ENCODE data around the gene KRT9.
"Not testable (repeated sequence)": the region's sequence is repeated elsewhere in the genome, so short reads cannot be mapped to it uniquely, and the experiment has no call there.

Gene KRT9

DNA sequence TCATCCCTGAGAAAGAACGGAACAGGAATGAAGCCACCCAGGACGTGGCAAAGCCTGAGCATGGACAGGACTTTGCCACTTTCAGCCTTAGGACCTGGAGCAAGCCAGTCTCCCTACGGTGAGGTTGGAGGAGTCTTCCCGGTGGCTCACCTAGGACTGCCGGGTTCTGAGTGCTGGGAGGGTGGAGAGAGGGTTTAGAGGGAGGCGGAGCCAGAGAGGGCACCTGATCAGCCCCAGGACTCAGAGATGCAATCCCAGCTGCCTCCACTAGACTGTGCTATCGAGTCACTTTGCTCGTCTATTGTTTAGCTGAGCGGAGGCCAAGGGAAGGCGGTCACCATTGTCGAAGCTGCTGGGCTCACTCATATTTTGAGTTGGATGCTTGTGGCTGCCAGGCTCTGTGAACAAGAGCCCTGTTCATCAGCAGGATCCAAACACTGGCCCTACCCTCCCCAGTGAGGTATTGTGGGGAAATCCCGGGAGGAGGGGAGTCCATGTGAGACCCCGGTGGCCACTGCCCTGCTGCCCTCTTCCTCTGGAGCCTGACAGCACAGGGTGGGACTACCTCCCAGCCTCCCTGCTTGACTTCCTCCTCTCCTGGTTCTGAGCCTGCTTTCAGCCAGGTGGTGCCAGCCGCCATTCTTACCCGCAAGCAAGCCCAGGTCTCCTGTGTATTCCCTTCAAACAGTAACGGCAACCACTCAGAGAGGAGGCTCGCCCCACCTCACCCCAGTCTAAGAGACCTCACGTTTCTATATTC, 7.8 kb upstream of the KRT9 start:
- DNase-seq (ENCODE audit: low read depth in 2 of 2), result peak in 1 of 2 donors; percentile 12

DNA sequence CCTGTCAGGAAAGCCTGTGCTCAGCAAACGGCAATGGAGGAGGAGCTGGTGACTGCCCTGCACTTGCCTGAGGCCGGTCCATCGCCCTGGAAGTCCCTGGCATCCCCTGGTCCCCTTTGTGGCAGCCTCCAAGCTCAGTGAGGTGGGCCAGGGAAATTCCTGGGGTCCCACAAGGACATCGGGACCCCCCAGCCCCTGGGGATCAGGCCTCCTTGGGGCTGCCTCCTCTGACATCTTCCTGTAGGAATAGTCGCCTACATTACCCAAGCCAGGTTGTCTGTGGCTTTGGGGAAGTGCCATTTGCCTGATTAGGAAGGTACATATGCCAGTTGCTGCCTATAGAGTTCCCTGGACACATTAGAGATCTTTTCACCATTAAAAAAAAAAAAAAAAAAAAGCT, 7.1 kb upstream of the KRT9 start:
- no peak for DNase-seq (ENCODE audit: low read depth in 2 of 2)

DNA sequence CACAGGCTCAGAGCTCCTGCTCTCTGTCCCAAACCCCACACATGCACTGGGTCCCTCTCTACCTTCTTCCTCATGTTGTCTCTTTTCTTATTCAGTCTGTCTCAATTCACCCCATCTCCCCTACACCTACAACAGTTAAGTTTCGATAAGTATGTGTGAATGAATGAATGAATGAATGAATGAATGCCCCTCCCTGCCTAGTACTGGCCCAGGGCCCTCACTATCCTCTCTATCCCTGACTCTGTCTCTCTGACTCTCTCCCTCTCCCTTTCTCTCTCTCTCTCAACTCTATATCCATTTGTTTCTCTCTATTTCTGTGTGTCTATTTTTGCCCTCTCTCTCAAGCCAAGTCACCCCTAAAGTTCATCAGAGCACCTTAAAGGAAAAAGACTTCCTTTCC, 6.7 kb upstream of the KRT9 start:
- DNase-seq (ENCODE audit: low read depth in 2 of 2), result no peak

DNA sequence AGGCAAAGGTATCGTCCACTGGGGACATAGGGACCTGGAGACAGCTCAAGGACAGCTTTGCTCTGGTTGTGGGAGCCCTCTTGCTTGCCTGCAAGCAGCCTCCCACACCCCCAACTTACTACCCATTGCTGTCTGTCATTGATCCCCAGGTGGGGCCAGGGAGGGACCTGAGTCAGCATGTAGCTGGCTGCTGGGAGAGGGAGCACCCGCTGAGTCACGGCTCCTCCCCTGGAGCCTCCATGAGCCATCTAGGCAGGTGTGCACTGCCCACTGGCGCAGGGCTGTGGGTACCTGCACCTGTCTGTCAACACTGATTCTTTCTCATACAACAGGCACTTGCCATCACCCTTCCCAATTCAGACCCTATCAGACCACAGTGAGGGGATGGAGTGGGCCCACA, 4.9 kb upstream of the KRT9 start:
- not testable (repeated sequence) for DNase-seq (ENCODE audit: low read depth in 2 of 2)

DNA sequence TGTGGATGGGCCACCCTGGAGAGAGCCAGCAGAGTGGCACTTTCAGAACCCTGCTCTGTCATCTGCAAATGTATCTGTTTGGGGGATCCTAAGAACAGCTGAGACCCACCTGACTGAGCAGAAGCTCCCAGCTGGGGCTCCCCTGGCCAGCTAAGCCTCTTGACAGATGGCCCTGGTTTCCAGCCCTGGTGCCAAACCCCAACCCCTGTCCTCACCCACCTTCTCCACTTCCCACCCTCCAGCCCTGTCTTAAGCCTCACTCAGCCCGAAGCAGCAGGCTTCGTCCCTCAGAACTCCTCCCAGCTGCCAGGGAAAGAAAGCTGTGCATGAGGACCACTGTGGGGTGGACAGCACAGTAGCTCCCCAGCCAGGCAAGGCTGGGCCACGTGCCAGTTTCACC, 3.5 kb upstream of the KRT9 start:
- DNase-seq (ENCODE audit: low read depth in 2 of 2), result no peak

DNA sequence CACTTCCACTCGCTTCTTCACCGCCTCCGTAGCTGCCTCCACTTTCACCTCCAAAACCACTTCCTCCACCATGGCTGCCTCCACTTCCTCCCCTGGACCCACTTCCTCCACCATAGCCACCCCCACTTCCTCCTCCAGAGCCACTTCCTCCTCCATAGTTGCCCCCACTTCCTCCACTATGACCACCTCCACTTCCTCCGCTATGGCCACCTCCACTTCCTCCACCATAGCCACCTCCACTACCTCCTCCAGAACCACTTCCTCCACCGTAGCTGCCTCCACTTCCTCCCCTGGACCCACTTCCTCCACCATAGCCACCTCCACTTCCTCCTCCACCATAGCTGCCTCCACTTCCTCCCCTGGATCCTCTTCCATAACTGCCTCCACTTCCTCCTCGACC, 4.5 kb downstream of the KRT9 start:
- no peak for DNase-seq (ENCODE audit: low read depth in 2 of 2)

DNA sequence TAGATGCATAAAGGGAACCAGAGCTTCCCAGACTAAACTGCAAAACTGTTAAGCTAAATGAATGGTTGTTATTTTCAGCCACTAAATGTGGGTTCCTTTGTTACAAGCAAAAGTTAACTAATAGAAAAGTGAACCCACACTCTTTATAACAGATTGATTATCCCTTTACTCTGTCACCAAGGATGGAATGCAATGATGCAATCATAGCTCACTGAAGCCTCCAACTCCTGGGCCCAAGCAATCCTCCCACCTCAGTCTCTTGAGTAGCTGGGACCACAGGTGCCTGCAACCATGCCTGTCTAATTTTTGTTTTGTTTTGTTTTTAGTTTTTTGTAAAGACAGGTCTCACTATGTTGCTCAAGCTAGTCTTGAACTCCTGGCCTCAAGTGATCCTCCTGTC, 6.5 kb downstream of the KRT9 start:
- DNase-seq (ENCODE audit: low read depth in 2 of 2), result no peak

DNA sequence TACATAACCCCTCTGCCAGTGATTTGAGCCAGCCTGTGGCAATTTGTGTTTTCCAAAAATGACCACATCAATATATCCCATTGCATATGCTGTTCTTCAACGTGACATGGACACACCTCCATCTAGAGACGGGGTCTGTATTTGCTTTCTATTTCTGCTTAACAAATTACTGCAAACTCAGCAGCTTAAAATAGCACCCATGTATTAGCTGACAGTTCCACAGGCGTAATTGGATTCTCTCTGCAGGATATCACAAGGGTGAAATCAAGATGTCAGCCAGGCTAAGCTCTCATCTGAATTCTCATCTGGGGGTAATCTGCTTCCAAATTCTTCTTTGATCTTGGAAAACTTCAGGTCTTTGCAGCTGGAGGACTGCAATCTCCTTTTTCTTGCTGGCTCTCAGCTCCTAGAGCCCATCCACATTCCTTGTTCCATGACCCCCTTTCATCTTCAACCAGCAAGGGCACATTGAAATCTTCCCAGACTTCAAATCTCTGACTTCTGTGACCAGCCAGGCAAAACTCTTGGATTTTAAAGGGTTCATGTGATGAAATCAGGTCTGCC, 8.2 kb downstream of the KRT9 start:
- no peak for DNase-seq (ENCODE audit: low read depth in 2 of 2)

DNA sequence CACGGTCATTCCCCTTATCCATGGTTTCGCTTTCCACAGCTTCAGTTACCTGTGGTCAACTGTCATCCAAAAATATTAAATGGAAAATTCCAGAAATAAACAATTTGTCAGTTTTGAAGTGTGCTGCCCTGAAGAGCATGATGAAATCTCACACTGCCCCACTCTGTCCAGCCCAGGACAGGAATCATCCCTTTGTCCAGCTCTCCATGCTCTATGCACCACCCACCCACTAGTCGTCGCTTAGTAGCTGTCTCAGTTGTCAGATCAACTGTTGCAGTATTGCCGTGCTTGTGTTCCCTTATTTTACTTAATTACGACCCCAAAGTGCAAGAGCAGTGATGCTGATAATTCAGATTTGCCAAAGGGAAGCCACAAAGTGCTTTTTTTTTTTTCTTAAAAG, 10.3 kb downstream of the KRT9 start:
- DNase-seq (ENCODE audit: low read depth in 2 of 2), result no peak

DNA sequence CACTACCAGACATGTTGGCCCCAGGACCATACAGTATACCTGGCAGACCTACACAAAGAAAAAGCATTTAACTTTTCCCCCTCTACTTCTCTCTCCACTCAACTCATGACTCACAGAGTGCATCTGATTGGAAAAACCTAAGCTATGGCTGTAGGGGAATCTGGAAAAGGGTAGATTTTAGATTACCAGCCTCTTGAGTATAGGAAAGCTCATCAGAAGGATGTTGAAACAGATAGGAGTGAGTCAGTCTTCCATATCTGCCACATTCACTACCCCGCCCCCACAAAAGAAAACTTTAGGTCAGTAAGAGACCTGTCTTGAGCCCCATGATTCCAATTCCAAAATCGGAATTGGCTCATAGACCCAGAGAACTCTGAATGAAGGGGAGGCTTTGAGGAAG, 12.3 kb downstream of the KRT9 start:
- DNase-seq (ENCODE audit: low read depth in 2 of 2), result no peak

DNA sequence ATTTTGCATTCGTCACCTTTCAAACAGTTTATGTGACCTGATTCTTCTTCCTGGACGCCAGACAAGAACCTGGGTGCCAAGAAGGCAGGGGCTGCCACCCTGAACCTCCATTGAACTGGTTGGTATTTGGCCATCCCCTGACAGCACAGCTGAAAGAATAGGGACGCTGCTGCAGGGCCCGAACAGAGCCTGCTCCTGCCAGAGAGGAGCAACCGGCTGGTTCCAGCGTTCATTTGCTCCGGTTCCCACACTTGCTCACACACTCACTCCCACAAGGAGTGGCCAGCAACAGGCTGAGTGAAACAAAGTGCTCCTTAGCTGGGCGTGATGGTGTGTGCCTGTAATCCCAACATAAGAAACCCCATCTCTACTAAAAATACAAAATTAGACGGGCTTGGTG, 14.9 kb downstream of the KRT9 start:
- no peak for DNase-seq (ENCODE audit: low read depth in 2 of 2)

DNA sequence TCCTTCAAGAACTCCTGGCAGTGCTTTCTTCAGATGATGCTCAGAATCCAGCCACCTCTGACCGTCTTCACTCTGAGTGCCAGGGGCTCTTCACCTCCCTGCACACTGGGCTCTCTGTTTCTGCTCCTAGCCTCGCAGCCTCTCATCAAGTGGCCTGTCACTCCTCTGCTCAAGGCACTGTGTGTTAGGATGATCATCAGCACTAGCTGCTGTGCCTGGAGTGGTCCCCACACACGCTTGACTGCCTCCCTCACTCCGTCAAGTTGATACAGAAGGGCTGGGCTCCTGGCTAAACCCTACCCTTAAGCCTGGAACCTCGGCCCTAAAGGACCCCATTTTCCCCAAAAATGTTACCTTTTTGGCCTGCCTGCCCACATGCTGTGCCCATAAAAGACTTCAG, 15.6 kb downstream of the KRT9 start:
- DNase-seq (ENCODE audit: low read depth in 2 of 2), result no peak

DNA sequence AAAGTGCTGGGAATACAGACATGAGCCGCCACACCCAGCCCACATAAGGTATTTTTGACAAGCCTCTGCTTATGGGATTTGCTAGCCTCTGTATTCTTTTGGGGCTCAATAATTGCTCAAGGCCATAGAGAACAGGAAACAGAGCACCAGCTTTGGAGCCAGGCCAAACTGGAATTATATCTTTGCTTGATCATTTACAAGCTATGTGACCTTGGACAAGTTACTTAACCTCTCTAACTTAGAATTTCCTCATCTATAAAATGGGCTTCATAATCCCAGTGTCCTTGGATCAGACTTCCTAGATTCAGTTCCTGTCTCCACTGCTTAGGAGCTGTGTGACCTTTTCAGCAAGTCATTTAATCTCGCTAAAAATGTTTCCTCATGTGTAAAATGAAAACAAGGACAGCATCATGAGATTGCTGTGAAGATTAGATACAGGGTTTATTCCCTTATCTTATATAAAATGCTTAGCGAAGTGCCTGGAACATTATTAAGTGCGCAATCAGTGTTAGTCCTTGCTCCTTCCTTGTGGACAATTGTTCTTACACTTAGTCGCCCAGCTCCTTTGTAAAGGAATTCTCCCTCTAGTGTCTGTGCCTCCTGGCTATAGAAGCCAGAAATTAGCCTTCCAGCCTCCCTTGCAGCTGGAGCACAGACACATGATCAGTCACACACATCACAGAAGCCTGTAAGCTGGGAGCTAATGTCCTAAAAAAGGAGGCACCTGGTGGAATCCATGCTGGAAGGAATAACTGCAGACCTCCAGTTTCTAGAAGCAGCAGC, 16.6 kb downstream of the KRT9 start:
- no peak for DNase-seq (ENCODE audit: low read depth in 2 of 2)

DNA sequence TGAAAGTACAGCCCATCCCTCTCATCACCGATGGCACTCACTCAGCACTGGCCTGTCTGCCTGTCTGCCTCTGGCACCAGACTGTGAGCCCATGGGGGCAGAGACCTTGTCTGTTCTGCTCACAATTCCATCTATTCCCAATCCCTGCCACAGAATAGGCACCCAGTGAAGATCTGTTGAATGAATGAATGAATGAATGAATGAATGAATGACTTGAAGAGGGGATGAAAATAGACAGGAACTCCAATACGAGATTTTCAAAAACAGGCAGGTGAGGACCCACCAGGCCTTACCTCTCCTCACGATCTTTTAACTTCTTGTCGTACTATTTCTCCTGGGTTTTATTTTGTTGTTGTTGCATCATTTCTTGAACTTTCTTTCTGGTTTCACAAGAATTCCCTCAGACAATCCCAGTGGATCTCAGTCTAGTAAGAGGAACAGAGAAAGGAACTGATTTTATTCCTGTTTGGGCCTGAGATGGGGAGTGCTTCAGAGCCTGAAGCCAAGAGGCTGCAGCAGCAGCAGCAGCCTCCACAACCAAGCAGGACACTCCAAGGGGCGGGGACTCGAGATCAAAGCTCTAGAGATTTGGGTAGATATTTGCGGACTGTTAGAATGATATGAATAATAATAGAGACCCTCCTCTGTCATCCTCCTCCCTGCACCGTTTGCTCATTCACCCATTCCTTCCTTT, 17.7 kb downstream of the KRT9 start:
- DNase-seq (ENCODE audit: low read depth in 2 of 2), result no peak

DNA sequence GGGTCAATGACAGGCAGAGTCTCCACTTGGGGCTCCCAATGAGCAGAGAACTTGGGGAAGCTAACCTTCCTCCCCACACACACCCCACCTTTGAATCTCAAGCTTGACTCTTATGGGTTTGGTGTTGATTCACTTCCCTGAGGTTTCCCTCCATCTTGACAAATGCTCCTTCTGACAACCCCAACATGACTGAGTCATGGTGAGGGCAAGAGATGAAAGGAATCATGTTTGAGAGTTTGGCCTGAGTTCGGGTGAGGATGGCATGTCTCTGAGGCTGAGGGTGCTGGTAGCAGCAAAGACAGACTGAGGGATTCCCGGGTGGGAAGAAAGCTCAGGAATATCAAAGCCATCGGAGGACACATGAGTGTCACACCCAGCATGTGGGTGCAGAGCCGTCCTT, 18.7 kb downstream of the KRT9 start:
- no peak for DNase-seq (ENCODE audit: low read depth in 2 of 2)

DNA sequence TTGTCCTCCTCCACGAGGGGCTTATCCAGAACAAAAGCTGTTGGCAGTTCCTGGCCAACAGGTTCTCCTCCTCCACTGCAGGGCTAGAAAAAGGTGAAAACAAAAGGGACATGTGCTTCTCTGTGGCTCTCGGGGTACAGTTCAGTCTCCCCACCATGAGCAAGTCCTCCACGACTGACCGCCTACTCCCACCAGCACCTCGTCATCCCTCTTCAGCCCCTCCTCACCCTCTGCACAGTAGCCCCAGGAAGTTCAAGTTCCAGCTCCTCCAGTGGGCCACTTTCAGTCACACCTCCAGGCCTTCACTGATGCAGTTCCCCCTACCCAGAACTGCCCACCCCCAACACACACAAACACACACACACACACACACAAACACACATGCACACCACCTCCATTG, 19.4 kb downstream of the KRT9 start:
- no peak for DNase-seq (ENCODE audit: low read depth in 2 of 2)

DNA sequence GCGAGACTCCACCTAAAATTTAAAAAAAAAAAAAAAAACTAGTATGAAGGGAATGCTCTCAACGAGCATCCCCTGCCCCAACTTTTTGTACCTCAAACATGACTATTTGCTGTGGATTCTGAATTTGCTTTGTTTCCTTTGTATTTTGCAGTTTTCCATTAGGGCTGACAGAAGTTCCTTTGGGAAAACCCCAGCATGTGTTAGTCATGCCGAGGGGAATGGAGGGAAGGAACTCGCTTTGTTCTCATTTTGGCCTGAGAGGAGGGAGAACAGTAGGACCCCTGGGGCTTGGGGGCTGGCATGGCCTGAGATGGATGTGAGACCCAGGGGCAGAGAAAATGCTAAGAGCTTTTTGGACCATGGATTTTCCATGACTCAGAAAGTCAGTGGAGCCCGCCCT, 20.5 kb downstream of the KRT9 start:
- DNase-seq (ENCODE audit: low read depth in 2 of 2), result no peak

DNA sequence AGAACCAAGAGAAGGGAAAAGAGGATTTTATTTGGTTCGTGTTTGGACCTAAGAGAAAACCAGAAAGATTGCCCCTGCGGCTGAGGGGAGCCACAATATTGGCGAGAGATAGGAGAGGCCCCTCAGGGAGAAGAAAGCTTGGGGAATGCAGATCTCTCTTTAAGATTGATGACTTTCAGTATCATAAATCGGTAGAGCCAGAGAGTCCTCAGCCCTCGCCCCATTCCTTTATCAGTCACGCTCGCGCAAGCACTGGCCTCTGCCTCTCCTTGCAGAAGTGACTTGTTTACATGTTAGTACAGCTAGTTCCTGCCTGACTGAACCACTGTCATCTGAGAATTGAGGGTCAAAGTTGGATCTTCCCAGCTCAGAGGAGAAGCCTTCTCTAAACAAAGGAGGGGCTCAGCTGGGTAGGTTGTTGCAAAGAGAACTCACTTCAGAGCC, 22.2 kb downstream of the KRT9 start:
- DNase-seq (ENCODE audit: low read depth in 2 of 2), result no peak

DNA sequence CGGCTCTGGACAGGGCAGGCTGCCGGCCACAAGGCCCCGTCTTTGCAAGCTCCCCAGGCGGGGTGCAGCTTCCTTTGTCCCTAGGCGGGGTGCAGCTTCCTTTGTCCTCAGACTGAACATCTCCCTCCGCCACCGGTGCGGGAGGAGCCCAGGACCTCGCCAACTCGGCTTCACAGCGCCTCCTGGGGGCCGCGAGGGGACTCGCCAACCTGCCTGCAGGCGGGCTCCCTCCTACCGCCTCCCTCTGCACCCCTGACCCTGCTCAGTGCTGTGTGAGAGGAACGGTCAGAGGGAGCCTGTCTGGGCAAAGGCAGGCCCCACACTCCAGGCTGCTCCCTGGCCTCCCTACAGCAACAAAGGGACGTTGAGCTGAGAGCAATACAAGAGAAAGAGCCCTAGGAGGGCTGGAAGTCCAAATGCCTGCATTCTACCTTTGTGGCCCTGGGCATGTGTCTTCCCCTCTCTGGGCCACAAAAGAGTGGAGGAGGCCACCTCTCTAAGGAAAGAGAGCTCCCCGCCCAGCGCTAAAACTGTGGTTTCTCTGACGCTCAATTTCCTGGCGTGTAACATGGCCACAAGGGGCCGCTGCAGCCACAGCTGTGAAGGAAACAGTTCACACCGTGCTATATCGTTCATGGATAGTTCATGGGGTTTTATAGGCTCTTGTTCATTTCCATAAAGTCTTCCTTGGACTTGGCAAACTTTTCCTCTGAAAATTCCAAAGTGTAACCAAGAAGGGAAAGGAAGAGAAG, 22.8 kb downstream of the KRT9 start:
- peak; percentile 59 to 71 for DNase-seq (ENCODE audit: low read depth in 2 of 2)

DNA sequence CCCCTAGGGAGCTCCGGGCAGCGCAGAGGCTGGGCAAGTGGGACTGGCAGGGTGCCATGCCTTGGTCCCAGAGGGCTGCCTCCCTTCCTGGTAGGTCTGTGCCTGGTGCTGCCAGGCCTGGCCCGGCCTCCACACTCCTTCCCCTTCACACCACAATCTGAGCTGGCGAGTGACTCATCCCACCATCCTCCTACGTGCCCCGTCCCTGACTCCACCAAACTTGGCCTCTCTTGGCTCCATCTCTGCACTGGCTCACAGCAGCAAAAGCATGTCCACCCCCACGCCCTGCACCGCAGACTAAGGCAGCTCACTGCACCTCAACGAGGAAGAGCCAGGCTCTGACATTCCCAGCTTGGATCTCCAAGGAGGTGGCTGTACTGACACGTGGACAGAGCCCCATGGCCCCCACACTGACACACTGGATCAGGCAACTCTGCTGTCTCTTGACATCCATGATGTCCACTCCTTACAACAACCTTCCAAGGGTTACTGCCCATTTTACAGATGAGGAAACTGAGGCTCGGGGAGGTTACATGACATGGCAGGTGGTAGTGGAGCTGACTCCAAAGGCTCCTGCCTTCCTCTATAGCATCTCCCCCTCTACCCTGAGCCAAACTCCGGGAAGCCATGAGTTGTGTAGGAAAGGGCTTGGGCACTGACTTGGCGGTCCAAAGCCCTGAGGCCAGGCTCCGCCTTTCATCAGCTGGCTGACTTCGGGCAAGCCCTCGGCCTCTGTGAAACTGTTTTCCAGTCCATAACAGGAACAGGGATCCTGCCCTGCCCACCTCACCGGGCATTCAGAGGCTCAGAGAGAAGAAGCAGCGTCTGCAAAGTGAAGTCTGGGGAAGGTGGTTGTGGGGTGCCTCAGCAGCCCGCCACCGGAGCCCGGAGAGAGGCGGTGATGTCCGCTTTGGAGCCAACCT, 23.7 kb downstream of the KRT9 start:
- DNase-seq (ENCODE audit: low read depth in 2 of 2), result peak; percentile 49 to 56

All from stimulated activated CD8-positive, alpha-beta memory T cell treated with anti-CD3 and anti-CD28 coated beads, Interleukin-15, amount 100 ng/mL, for 4 hours (primary cell).